IPS-NIHi11 (cell line): Measurements from ENCODE around the gene CDHR2.

Source experiments
- DNase-seq: peaks from one replicate; pipeline ENCODE4 v3.0.0; 2012; ENCODE audit warnings: mixed read lengths, low spot score

The CDHR2 gene

GRCh38 chr5:176640616-176641015 is 91.5 kb downstream of the CDHR2 start:
- no peak for DNase-seq

- DNase-seq: peak; percentile 46
These were observed 93.7 kb downstream of the CDHR2 start for GRCh38 chr5:176642675-176643490.

- no peak for DNase-seq
These were observed 94.5 kb downstream of the CDHR2 start for GRCh38 chr5:176643491-176644219.

GRCh38 chr5:176644294-176644693 is 95.2 kb downstream of the CDHR2 start:
- DNase-seq: no peak

- DNase-seq: no peak
These were observed 95.9 kb downstream of the CDHR2 start for GRCh38 chr5:176644878-176645670.
